Cerebellar cortex (tissue), 1 donor: ENCODE data around the gene MSMB.
A peak's percentile ranks its signal among the peaks of the same experiment; 100 is the strongest.

Source experiments
- DNase-seq: peaks from one replicate; pipeline ENCODE4 v3.0.0-alpha.2; 2015; ENCODE audit warnings: low spot score

Gene MSMB

DNA sequence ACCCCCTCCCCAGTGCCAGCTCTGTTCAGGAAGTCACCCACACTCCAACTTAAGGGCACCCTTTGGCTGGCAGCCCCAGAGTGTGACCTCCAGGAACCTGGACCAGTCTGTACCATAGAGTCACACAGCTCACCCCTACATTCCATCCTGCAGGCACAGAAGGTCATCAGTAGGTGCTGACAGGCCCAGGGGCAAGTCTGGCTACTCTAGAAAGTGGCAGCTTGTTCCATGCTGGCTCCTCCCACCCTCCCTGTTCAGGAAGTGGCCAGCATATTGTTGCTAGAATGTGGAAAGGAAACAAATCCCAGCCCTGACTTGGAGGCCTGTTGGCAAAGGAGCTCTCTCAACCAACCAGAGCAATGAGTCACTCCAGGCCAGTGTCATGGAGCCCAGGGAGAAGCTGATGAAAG, 12.5 kb downstream of the MSMB start:
- no peak for DNase-seq

DNA sequence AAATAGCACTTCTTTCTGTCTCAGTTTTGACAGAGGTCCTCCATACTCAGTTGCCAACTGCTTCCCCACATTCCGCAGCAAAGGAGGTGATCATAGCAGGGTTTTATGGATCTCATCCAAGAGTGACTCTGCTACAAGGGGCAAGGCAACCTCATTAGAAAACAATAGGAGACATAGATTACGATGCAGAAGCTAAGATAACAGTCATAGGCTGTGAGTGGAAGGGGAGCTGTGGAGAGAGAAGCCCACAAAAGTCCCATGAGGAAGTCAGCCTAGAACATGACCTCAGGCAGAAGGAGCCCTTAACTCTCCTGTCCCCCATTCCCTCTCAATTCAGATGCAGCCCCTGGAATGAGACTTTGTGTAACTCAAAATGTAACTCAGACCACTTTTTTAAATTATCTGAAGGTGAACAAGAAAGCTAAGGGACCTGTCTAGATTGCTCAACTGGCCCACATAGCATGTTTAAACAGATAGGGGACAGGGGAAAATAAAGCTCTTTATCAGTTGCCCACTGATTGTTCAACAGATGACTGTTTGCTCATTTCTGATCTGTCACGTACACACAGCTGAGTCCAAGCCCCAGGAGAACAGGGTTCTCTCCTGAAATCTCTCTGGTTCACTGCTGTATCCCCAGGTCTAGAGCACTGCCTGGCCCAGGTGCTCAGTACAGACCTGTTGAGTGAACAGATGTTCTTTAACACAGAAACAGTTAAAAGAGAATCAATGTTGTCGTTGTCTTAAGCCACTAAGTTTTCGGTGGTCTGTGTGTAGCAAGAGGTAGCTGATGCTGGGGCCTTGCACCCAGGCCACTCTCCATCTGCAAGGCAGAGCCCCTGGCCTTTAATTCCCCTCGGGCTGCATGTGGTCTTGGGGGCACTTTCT, 14.2 kb downstream of the MSMB start:
- DNase-seq: no peak

DNA sequence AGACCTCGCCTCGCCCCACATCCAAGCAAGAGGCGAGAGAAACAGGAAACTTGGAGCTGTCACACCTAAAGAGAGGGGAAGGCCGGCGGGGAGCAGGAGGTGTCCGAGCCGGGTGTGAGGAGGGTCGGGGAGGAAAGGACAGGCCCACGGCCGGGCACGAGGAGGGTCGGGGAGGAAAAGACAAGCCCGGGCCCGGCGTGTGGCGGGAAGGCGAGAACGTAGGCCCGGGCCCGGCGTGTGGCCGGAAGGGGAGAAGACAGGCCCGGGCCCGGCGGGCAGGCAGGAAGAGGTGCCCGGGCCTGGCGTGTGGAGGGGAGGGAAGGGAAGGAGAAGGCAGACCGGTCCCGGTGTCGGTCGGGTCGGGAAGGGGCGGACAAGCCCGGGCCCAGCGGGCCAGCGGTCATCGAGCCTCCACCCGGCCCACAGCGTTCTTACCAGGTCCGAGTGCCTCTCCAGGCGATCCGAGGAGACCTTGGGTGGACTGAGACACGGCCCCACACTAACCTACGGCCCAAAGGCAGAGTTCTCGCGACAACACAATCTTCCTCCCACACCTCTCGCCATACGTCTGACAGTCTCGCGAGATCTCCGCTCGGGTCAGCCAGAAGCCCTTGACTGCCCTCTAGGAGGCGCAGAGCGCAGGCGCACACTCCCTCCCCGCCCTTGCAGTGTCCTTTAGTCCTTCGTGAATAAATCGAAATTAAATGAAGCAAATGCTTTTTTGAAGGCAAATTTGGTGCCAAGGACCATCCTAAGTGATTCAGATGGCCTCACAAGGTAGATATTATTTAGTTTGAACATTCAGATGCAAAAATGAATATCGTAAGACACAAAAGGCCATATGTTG, 15.8 kb downstream of the MSMB start, which contains the start of gene NCOA4:
TSS of gene NCOA4 (minus strand) at position 533 of the 847 bp plus-strand sequence. CDS start 13,943 bp downstream, outside the sequence.
- DNase-seq: peak; percentile 99

GRCh38 chr10:46029461-46030030, 16.5 kb downstream of the MSMB start:
- DNase-seq: no peak

GRCh38 chr10:46028584-46029460, 17.2 kb downstream of the MSMB start:
- DNase-seq: peak; percentile 66

DNA sequence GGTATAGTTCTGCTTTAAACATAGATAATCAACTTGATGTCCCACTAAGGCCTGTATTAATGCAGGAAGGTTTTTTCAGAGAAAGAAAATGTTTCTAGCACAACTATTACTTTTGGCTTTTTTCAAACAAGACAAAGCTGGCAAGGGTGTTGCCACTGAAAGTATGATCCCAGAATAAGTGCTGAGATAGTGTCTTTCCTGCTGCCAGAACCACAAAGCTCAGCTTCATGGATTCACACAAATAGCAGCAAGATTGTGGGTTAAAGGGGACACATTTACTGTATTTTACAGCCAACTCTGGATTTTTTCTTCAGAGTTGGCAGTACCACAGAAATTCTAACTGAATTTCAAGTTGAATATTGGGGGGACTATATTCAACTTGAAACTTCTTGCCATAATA, 20.0 kb downstream of the MSMB start:
- DNase-seq: no peak

DNA sequence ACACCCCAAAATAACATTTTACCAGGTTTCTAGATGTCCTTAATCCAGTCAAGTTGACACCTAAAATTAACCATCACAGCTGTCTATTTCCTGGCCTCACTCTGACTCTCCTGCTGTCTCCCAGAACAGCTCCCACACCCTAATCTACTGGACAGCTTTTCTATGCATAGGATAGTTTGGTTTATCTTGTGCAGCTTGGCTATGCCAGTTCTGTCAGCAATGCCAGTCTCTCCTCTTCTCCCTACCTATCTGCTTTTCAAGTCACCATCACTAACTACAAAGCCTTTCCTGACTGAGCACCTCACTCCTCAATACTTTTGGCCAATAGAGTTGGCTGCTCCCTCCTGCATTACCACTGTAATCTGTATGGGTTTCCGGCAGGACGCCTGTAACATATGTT, 20.7 kb downstream of the MSMB start:
- no peak for DNase-seq

DNA sequence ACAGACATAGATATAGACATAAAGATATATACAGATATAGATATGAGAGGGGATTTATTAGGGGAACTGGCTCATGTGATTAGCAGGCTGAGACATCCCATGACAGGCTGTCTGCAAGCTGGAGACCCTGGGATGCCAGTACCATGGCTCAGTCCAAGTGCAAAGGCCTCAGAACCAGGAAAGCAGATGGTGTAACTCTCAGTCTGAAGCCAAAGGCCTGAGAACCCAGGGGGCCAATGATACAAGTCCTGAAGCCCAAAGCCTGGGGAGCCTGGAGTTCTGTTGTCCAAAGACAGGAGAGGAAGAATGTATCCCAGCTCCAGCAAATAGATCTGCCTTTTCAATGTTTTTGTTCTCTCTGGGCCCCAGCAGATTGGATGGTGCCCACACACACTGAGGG, 21.1 kb downstream of the MSMB start:
- peak; percentile 64 for DNase-seq

GRCh38 chr10:46022978-46023702, 22.9 kb downstream of the MSMB start:
- DNase-seq: peak; percentile 71

DNA sequence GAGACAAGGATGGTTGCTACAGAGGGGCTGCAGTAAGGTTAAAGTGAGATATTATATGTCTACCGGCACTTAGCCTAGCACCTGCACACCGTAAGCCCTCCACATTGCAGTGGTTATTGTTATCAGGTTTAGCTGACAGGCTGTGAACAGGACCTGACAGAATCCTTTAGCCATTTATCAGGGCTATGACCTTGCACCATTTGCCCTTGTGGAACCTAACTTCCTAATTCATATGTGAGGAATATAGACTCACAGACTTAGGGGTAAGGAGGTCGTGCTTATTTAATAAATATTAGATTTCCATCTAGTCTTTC, 25.8 kb downstream of the MSMB start:
- no peak for DNase-seq

GRCh38 chr10:46019569-46020343, 26.3 kb downstream of the MSMB start:
- no peak for DNase-seq

GRCh38 chr10:46019177-46019528, 26.9 kb downstream of the MSMB start:
- DNase-seq: no peak

DNA sequence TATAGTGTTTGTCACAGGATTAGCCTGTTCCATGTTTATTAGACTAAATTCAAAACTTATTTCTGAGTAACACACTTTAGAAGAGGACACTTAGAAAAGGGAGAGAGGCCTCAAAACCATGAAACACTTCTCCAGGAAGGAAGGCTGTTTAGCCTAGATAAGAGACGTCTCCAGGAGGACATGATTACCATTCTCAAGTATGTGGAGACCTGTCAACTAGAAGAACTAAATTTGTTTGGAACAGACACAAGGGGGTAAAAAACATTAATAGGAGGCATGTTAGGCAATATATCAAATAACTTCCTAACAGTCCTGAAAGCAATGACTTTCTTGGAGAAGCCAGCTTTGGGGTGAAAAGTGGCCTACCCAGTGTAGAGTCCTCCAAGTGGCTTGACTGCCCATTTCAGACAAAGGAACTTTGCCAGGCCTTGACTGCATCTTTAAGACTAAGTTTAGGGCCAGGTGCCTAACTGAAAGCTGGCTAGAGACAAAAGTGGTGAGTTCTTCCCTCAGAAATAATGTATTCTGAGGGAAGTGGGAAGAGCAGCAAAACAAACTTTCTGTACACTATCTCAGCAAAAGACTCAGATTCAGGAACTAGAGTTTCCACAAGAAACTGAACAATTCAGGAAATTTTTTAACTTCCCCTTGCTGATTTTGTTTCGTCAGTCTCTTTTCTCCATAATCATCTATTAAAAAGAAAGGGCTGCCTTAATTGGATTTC, 27.5 kb downstream of the MSMB start:
- DNase-seq: no peak

- no peak for DNase-seq
Observed at GRCh38 chr10:46017733-46018132, 28.3 kb downstream of the MSMB start.

GRCh38 chr10:46016811-46017210, 29.3 kb downstream of the MSMB start:
- DNase-seq: no peak

GRCh38 chr10:46016190-46016589, 29.9 kb downstream of the MSMB start:
- DNase-seq: no peak

- no peak for DNase-seq
Observed at GRCh38 chr10:46014683-46015405, 31.2 kb downstream of the MSMB start.

DNA sequence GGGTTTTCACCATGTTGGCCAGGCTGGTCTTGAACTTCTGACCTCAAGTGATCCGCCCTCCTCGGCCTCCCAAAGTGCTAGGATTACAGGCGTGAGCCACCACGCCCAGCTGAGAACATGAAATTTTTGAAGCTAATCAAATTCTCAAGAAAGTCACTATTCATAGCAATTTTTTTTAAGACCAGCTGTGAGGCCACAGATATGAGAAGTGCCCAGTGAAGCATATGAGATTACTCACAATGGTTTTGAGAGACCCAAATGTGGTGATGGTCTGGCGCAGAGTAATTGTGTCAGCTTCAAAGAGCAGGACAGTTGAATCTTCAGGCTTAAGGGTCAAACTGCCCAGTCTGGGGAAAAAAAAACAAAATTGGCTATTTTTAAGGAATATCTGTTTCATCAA, 31.9 kb downstream of the MSMB start:
- DNase-seq: no peak

DNA sequence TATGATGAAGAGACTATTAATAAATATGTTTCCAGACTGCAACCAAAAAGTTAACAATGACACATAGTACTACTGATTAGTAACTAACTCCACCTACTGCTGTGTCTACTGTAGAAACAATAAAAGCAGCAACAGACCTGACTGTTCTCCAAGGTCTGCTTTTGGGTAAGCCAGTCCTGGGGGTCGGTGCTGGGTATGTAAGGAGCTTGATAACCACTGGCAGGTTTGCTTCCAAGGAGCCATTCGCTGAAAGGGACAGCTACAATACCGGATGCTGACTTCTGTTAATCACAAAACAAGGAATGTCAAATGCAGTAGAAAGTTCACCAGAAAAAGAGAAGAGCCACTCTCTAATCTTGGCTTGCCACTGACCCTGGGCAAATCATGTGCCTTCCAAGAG, 33.3 kb downstream of the MSMB start:
- no peak for DNase-seq
